HUES6 (cell line): Measurements from ENCODE around the gene FCHO1.
"Not testable (repeated sequence)": the region's sequence is repeated elsewhere in the genome, so short reads cannot be mapped to it uniquely, and the experiment has no call there.

Experiments
- H3K27ac ChIP-seq: 2 replicates; pipeline ENCODE4 v1.7.0; 2013; ENCODE audit warnings: low read depth, mild to moderate bottlenecking, low read length, inconsistent platforms
- H3K27me3 ChIP-seq: 2 replicates; pipeline ENCODE4 v1.6.1; 2013; ENCODE audit warnings: low read length; ENCODE audit not compliant: control insufficient read depth, insufficient read depth
- H3K36me3 ChIP-seq: 2 replicates; pipeline ENCODE4 v1.6.1; 2013; ENCODE audit warnings: low read length; ENCODE audit not compliant: control insufficient read depth, insufficient read depth
- H3K4me1 ChIP-seq: 2 replicates; pipeline ENCODE4 v1.6.1; 2013; ENCODE audit warnings: low read length; ENCODE audit not compliant: control insufficient read depth, insufficient read depth
- H3K4me3 ChIP-seq: 2 replicates; pipeline ENCODE4 v1.5.1; 2013; ENCODE audit warnings: low read depth, low read length
- H3K9ac ChIP-seq: one replicate; pipeline ENCODE4 v1.6.1; 2013; ENCODE audit warnings: mild to moderate bottlenecking, low read length
- H3K9me3 ChIP-seq: 2 replicates; pipeline ENCODE4 v1.6.1; 2013; ENCODE audit warnings: low read depth, low read length; ENCODE audit not compliant: control insufficient read depth, insufficient read depth

FCHO1 gene

DNA sequence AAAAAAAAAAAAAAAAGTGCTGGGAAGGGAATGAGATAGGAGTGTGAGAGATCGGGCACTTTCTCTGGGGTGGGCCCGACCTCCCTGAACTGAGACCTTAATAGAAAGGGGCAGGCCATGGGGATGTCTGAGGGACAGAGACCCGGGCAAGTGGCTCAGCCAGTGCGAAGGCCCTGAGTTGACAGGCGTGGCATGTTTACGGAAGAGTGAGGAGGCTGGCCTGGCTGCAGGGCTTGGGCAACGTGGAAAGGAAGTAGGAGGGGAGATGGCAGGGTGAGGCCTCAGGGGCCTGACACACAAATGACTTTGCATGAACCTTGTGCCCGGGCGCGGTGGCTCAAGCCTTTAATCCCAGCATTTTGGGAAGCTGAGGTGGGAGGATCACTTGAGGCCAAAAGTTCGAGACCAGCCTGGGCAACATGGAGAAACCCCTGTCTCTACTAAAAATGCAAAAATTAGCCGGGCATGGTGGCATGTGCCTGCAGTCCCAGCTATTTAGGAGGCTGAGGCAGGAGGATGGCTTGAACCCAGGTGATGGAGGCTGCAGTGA lies 13.9 kb downstream of the FCHO1 start:
- Histone ChIP-seq H3K4me3 (no peak overlapping the region), H3K9me3 (no peaks in the 10 kb centered on the region), H3K36me3 (no peaks in the 10 kb centered on the region), H3K9ac (no peak overlapping the region), H3K4me1 (peaks cover 3% of the 10 kb centered on the region), H3K27me3 (no peaks in the 10 kb centered on the region), H3K27ac (no peak overlapping the region)

DNA sequence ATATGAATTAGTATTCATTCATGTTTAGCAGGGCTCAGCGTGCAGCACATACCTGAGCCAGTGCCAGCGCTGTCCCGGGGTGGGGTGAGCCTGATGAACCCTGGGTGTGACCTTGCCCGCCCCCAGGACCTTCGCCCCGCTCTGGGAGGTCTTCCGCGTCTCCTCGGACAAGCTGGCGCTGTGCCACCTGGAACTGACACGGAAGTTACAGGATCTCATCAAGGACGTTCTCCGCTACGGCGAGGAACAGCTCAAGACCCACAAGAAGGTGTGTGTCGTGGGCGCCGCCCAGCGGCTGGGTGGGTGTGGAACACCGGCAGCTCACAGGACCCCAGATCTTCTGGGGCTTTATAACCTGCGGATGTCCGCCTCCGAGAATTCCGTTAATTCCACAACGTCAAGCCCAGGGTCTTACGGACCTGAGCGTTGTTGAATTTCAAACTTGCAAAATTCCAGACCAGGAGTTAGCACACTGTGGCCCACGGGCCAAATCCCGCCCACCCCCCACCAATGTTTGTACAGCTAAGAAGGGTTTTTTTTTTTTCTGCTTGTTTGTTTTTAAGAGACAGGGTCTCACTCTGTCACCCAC lies 15.4 kb downstream of the FCHO1 start:
- Histone ChIP-seq H3K27me3 (no peaks in the 10 kb centered on the region), H3K27ac (no peak overlapping the region), H3K36me3 (no peaks in the 10 kb centered on the region), H3K4me3 (peak overlapping the region; percentile 39; the same call in 1 of the 2 replicates), H3K9me3 (no peaks in the 10 kb centered on the region), H3K4me1 (peaks cover 3% of the 10 kb centered on the region), H3K9ac (no peak overlapping the region)

DNA sequence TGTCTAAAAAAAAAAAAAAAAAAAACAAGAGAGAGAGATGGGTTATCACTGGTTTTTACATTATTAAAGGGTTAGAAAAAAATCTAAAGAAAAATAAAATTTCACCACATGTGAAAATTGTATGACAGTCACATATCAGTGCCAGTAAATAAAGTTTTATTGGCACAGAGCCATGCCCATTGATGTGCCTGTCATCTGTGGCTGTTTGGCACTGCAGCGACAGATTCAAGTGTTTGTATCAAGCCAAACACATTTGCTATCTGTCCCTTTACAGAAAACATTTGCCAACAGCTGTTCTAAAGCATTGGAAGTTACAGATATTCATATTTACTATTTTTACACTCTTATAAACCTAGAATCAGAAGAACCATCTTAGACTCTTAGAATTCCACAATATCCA lies 16.3 kb downstream of the FCHO1 start:
- peaks cover 5% of the 10 kb centered on the region; the same call in 1 of the 2 replicates for H3K36me3 ChIP-seq
- no peak overlapping the region for H3K4me3 ChIP-seq
- no peak overlapping the region for H3K27ac ChIP-seq
- H3K4me1 ChIP-seq: peaks cover 3% of the 10 kb centered on the region
- H3K9ac ChIP-seq: no peak overlapping the region
- H3K27me3 ChIP-seq: no peaks in the 10 kb centered on the region
- no peaks in the 10 kb centered on the region for H3K9me3 ChIP-seq

DNA sequence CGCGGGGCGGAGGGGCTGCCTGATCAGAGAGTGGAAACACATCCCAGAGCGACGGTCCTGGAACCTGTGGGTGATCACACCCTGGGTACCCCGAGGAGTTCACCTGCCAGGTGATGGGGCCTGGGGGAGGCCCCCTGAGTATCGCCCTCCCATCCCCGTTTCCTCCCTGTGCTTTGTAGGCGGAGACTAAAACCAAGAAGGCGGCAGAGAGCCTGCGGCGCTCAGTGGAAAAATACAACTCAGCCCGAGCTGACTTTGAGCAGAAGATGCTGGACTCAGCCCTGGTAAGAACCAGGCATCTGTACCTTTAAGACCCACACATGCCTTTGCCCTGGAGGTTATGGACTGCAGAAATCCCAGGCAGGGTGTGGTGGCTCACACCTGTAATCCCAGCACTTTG lies 19.3 kb downstream of the FCHO1 start:
- Histone ChIP-seq H3K4me3 (no peak overlapping the region), H3K9me3 (no peaks in the 10 kb centered on the region), H3K27me3 (no peaks in the 10 kb centered on the region), H3K4me1 (peaks cover 3% of the 10 kb centered on the region), H3K9ac (no peak overlapping the region), H3K36me3 (peaks cover 5% of the 10 kb centered on the region; the same call in 1 of the 2 replicates), H3K27ac (no peak overlapping the region)

DNA sequence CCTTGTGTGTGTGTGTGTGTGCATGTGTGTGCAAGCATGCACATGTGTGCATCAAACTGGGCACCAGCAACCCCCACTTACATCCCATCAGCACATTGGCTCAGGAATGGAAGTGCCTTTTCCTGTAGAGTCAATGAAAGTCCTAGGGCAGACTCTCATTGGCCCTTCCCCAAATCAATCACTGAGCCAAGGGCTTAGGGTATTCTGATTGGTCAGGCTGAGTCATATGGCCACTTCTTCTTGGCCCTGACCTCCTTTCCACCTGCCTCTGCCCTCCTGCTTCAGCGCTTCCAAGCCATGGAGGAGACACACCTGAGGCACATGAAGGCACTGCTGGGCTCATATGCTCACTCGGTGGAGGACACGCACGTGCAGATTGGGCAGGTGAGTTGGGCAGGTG lies 20.9 kb downstream of the FCHO1 start:
- peaks cover 5% of the 10 kb centered on the region; the same call in 1 of the 2 replicates for H3K36me3 ChIP-seq
- H3K27ac ChIP-seq: no peak overlapping the region
- H3K9ac ChIP-seq: no peak overlapping the region
- H3K4me3 ChIP-seq: no peak overlapping the region
- H3K4me1 ChIP-seq: no peaks in the 10 kb centered on the region; the same call in 1 of the 2 replicates
- H3K9me3 ChIP-seq: no peaks in the 10 kb centered on the region
- no peaks in the 10 kb centered on the region for H3K27me3 ChIP-seq

DNA sequence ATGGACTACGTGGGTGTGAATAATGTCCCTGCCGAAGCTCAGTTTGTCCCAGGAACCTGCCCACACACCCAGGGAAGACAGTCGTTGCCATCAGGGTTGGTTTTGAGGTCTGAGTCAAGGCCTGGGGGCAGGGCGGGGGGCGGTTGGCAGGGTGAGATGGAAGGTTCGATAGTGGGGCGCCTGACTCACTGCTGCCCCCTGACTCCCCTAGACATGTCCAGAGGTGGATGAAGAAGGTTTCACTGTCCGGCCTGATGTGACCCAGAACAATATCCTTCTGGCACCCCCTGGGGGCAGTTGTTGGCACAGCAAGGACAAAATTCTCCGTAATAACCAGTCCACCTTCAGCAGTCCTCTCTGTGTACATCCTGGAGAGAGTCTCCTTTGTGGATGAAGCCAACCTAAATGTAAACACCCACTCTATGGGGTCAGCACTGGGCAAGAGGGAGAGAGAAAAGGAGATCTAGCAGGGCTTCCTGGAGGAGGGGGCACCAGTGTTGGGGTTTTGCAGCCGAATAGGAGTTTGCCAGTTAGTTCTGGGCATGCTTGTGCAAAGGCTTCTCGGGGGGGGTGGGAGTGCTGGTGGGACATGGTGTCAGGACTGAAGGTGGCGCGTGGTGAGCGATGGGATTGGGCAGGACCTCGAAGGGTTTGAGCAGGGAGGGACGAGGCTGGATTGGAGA lies 24.1 kb downstream of the FCHO1 start:
- H3K36me3 ChIP-seq: peaks cover 5% of the 10 kb centered on the region; the same call in 1 of the 2 replicates
- H3K27ac ChIP-seq: no peak overlapping the region

DNA sequence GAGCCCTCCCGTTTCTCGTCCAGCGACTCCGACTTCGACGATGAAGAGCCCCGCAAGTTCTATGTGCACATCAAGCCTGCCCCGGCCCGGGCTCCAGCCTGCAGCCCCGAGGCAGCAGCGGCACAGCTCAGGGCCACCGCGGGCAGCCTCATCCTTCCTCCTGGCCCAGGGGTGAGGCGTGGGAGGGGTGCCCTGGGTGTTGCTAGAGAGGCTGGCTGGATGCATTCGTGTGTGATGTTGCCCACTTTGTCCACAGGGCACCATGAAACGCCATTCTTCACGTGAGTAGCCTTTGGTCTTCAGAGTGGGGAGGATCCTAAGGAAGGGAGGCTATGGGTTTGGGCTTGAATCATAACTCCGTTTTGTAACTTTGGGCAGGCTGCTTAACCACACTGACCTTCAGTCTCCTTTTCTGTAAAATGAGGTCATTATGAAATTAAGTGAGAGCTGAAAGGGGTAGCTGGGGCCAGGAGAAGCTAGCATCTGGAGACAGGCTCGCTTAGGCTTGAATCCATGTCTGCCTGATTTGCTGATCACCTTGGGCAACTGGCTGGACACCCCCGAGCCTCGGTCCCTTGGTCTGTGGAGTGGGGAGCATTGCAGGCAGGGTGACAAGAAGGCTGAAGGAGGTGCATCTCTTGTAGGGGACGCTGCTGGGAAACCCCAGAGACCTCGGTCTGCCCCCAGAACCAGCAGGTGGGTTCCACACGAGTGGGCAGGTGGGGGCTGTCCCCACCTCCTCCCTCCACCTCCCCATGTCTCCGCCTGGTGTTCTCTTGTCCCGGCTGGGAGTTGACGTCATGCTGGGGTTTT lies 24.9 kb downstream of the FCHO1 start:
- Histone ChIP-seq H3K9ac (no peak overlapping the region), H3K27me3 (no peaks in the 10 kb centered on the region), H3K27ac (no peak overlapping the region), H3K9me3 (no peaks in the 10 kb centered on the region), H3K4me3 (no peak overlapping the region), H3K36me3 (peaks cover 5% of the 10 kb centered on the region; the same call in 1 of the 2 replicates), H3K4me1 (peaks cover 9% of the 10 kb centered on the region)

More for the DNA sequence above, 24.1 kb downstream of the FCHO1 start:
- Histone ChIP-seq H3K9me3 (no peaks in the 10 kb centered on the region), H3K9ac (no peak overlapping the region), H3K4me1 (peaks cover 9% of the 10 kb centered on the region), H3K27me3 (no peaks in the 10 kb centered on the region), H3K4me3 (no peak overlapping the region)

DNA sequence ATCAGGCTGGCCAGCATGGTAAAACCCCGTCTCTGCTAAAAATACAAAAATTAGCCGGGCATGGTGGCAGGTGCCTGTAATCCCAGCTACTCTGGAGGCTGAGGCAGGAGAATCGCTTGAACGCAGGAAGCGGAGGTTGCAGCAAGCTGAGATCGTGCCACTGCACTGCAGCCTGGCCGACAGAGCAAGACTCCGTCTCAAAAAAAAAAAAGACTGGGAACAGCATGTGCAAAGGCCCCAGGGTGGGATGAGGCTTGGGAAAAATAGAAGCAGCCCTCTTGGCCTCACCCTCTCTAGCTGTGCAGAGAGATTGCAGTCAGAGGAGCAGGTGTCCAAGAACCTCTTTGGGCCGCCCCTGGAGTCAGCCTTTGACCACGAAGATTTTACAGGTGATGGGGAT lies 26.6 kb downstream of the FCHO1 start:
- not testable (repeated sequence) for H3K4me1 ChIP-seq, H3K36me3 ChIP-seq, H3K27ac ChIP-seq, H3K4me3 ChIP-seq, H3K27me3 ChIP-seq, H3K9me3 ChIP-seq, H3K9ac ChIP-seq

DNA sequence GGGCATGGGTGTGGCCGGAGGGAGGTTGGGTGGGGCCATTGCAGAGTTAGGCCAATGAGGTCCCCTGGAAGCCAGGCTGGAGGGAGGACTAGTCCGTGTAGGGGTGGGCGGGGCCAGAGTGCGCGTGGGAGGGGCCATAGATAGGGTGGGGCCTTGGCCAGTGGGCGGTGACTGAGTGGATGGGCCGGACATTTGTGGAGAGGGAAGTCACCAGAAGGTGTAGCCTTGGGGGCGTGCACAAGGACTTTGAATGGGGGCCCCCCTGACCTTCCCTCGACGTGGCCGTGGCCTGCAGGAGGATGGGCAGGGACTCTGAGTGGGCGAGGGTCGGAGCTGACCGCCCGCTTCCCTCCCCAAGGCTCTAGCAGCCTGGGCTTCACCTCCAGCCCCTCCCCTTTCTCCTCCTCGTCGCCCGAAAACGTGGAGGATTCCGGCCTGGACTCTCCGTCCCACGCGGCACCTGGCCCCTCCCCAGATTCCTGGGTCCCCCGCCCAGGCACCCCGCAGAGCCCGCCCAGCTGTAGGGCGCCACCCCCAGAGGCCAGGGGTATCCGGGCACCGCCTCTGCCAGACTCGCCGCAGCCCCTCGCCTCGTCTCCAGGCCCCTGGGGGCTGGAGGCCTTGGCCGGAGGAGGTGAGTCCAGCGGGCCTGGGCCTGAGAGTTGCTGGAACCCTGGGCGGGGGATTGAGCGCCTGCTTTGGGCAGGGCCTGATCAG lies 27.1 kb downstream of the FCHO1 start:
- no peaks in the 10 kb centered on the region for H3K9me3 ChIP-seq
- H3K4me1 ChIP-seq: peaks cover 9% of the 10 kb centered on the region
- H3K27ac ChIP-seq: no peak overlapping the region
- no peak overlapping the region for H3K9ac ChIP-seq
- H3K36me3 ChIP-seq: peaks cover 10% of the 10 kb centered on the region; the same call in 1 of the 2 replicates
- H3K4me3 ChIP-seq: peak overlapping the region; percentile 68
- H3K27me3 ChIP-seq: no peaks in the 10 kb centered on the region

DNA sequence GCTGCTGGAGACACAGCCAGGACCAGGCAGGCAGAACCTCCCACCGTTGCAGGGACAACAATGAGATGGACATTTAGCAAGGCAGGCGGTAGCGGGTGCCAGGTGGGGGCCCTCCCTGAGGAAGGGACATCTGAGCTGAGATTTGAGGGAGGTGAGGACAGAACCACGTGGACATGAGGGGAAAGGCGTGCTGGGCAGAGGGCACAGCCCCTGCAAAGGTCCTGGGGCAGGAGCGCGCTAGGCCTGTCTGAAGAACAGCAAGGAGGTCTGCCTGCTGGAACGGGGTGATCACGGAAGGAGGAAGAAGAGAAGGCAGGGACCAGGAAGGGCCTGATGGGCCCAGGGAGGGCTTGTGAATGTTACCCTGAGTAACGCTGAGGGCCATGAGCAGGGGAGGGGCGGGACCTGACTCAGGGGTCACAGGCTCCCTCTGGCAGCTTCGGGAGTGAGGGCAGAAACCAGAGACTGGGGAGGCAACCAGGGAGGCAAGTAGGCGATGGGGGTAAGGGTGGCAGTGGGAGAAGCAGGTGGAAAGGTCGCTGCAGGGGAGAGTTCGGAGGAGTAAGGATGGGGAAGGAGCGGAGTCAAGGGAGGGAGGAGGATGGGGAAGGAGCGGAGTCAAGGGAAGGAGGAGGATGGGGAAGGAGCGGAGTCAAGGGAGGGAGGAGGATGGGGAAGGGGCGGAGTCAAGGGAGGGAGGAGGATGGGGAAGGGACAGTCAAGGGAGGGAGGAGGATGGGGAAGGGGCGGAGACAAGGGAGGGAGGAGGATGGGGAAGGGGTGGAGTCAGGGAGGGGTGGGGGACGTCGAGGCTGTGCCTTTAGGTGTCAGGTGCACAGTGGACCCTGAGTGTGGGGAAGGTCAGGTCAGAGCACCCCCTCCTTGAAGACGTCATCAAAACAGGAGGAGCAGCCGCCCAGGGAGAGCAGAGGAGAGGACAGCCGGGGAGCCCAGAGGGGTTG lies 28.0 kb downstream of the FCHO1 start:
- H3K4me1 ChIP-seq: peaks cover 14% of the 10 kb centered on the region
- H3K27ac ChIP-seq: no peak overlapping the region
- no peaks in the 10 kb centered on the region for H3K9me3 ChIP-seq
- H3K9ac ChIP-seq: no peak overlapping the region
- H3K27me3 ChIP-seq: no peaks in the 10 kb centered on the region
- H3K36me3 ChIP-seq: peaks cover 10% of the 10 kb centered on the region; the same call in 1 of the 2 replicates
- peak overlapping the region; percentile 68 for H3K4me3 ChIP-seq
